B cell (primary cell): ENCODE data around the gene SIK3. TPM values are rescaled to one million over a fixed set of nuclear protein-coding genes. Genes with fewer than 3 reads are reported as not detected.

Experiments
- ATAC-seq: fragments of 200-7000 bp; cut with Tn5 transposase; one replicate; pipeline ENCODE4 v1.10.0; 2021; ENCODE audit warnings: low read depth, mild to moderate bottlenecking, moderate number of reproducible peaks, moderate library complexity
- CTCF ChIA-PET: fragments of 350-600 bp; sonication (Branson Sonifier 250); formaldehyde crosslinking; loops from one replicate; lab custom pipeline; 2021; ENCODE audit warnings: antibody characterized with exemption, inconsistent platforms; lab: Charles Lee
- POLR2A ChIA-PET: fragments of 350-600 bp; sonication (Branson Sonifier 250); formaldehyde crosslinking; loops from one replicate; lab custom pipeline; 2021; ENCODE audit warnings: antibody characterized with exemption; lab: Charles Lee
- DNase-seq: peaks from one replicate; pipeline ENCODE4 v3.0.0; 2013
- H2AFZ ChIP-seq: 2 replicates; pipeline ENCODE4 v1.6.1; 2012; ENCODE audit warnings: mild to moderate bottlenecking, low read depth, low read length; ENCODE audit not compliant: insufficient read depth, poor library complexity, severe bottlenecking
- H3K27ac ChIP-seq, 2 donors: 1 replicate in 1 of 2; 2 replicates in 1 of 2; pipeline ENCODE4 v1.5.1; 2012 to 2013; ENCODE audit warnings: low read length in 2 of 2, mild to moderate bottlenecking in 2 of 2, moderate library complexity in 1 of 2
- H3K27me3 ChIP-seq, 4 experiments: fragments of 200-600 bp in 1 of 4; sonication (generic) in 1 of 4; replicated peaks in 1 of 4; 1 replicate in 2 of 4; 2 replicates in 2 of 4; pipeline versions ENCODE4 v1.6.1 to v1.7.0; 2013 to 2016; ENCODE audit warnings: low read length in 3 of 4, mild to moderate bottlenecking in 2 of 4, mixed read lengths in 1 of 4, moderate library complexity in 1 of 4; ENCODE audit not compliant: insufficient read depth in 4 of 4, control insufficient read depth in 3 of 4; ENCODE audit errors: control extremely low read depth in 1 of 4
- H3K36me3 ChIP-seq, 2 experiments: replicated peaks in 1 of 2; 1 replicate in 1 of 2; 2 replicates in 1 of 2; pipeline versions ENCODE4 v1.6.1 to v1.7.1; 2013; ENCODE audit warnings: low read length in 1 of 2; ENCODE audit not compliant: insufficient read depth in 2 of 2, control insufficient read depth in 1 of 2; ENCODE audit errors: control extremely low read depth in 1 of 2, extremely low read depth in 1 of 2
- H3K4me1 ChIP-seq, 2 donors: fragments of 200-600 bp in 1 of 2; sonication (generic) in 1 of 2; 1 replicate in 1 of 2; 2 replicates in 1 of 2; pipeline versions ENCODE4 v1.5.1 to v1.6.1; 2013 to 2017; ENCODE audit warnings: low read length in 2 of 2; ENCODE audit not compliant: control insufficient read depth in 2 of 2, insufficient read depth in 2 of 2
- H3K4me2 ChIP-seq: replicated peaks from 2 replicates; pipeline ENCODE3; 2012; ENCODE audit warnings: mild to moderate bottlenecking, low read depth, low read length; ENCODE audit not compliant: poor library complexity, severe bottlenecking
- H3K4me3 ChIP-seq, 5 experiments: fragments of 200-600 bp in 1 of 5; sonication (generic) in 1 of 5; 1 replicate in 3 of 5; 2 replicates in 2 of 5; pipeline versions ENCODE4 v1.5.1 to v1.7.0; 2011 to 2016; ENCODE audit warnings: low read length in 4 of 5, mild to moderate bottlenecking in 4 of 5, low read depth in 2 of 5, control low read depth in 1 of 5, moderate library complexity in 1 of 5; ENCODE audit not compliant: insufficient read depth in 1 of 5; ENCODE audit errors: control extremely low read depth in 1 of 5, extremely low read depth in 1 of 5
- H3K79me2 ChIP-seq: fragments of 200-600 bp; sonication (generic); one replicate; pipeline ENCODE4 v1.6.0; 2016; ENCODE audit warnings: low read length; ENCODE audit not compliant: control insufficient read depth, insufficient read depth
- H3K9ac ChIP-seq: fragments of 200-600 bp; sonication (generic); 2 replicates; pipeline ENCODE4 v1.6.1; 2017; ENCODE audit warnings: mild to moderate bottlenecking, low read length, moderate library complexity
- H3K9me3 ChIP-seq, 3 donors: one replicate each; pipeline versions ENCODE4 v1.6.1 to v1.7.1; 2013; ENCODE audit warnings: low read length in 2 of 3; ENCODE audit not compliant: control insufficient read depth in 2 of 3, insufficient read depth in 1 of 3; ENCODE audit errors: control extremely low read depth in 1 of 3
- H4K20me1 ChIP-seq: 2 replicates; pipeline ENCODE4 v1.6.0; 2012; ENCODE audit warnings: mild to moderate bottlenecking, low read length; ENCODE audit not compliant: insufficient read depth, control insufficient read depth, poor library complexity, severe bottlenecking
- H3K27ac Mint-ChIP-seq: one replicate; pipeline ENCODE4 v1.8.0; 2021; ENCODE audit warnings: mixed read lengths
- H3K27me3 Mint-ChIP-seq: one replicate; pipeline ENCODE4 v1.8.0; 2021; ENCODE audit warnings: mixed read lengths
- H3K4me1 Mint-ChIP-seq: one replicate; pipeline ENCODE4 v1.8.0; 2021; ENCODE audit warnings: mixed read lengths
- H3K4me3 Mint-ChIP-seq: one replicate; pipeline ENCODE4 v1.8.0; 2021; ENCODE audit warnings: mixed read lengths
- H3K9me3 Mint-ChIP-seq: one replicate; pipeline ENCODE4 v1.8.0; 2022; ENCODE audit warnings: mixed read lengths; ENCODE audit not compliant: insufficient read depth
- EZH2 ChIP-seq: IDR thresholded peaks from 2 replicates; pipeline ENCODE4 v1.6.1; 2012; ENCODE audit warnings: borderline replicate concordance, low read depth, mild to moderate bottlenecking, moderate library complexity, low read length; ENCODE audit not compliant: insufficient read depth, poor library complexity, severe bottlenecking
- WGBS: methylation state at CpG from one replicate; pipeline ENCODE4 v1.1.5; 2013; ENCODE audit warnings: missing lambda C conversion rate; ENCODE audit not compliant: insufficient coverage; 5-methylcytosine and 5-hydroxymethylcytosine counted together
- intact Hi-C: fragments of 100-400 bp; cut with micrococcal nuclease; formaldehyde crosslinking; loops from one replicate; pipeline ENCODE4 v1.10.0; 2022
- polyA plus RNA-seq: library from polyadenylated mRNA; depleted of rRNA; stranded (reverse); fragments of >200 nt; gene quantifications from 2 replicates; pipeline ENCODE4 v1.2.3, GENCODE V29; 2012
- total RNA-seq, 2 donors: library from RNA; stranded (reverse); fragments of 120-200 nt in 1 of 2; gene quantifications; 1 replicate in 1 of 2; 2 replicates in 1 of 2; pipeline versions ENCODE4 v1.2.3 to v1.2.4, GENCODE V29; 2013 to 2022
- TF ChIP-seq, protein P1 (sequence below): fragments of 200-600 bp; IDR thresholded peaks from one replicate; pipeline ENCODE4 v1.8.0; 2022; ENCODE audit warnings: antibody characterized with exemption, mild to moderate bottlenecking

SIK3 gene
- total and polyA plus RNA-seq, 2 donors (not counting 1 experiment from before 2014, with no cell fraction given): 36.5 to 180 TPM

DNA sequence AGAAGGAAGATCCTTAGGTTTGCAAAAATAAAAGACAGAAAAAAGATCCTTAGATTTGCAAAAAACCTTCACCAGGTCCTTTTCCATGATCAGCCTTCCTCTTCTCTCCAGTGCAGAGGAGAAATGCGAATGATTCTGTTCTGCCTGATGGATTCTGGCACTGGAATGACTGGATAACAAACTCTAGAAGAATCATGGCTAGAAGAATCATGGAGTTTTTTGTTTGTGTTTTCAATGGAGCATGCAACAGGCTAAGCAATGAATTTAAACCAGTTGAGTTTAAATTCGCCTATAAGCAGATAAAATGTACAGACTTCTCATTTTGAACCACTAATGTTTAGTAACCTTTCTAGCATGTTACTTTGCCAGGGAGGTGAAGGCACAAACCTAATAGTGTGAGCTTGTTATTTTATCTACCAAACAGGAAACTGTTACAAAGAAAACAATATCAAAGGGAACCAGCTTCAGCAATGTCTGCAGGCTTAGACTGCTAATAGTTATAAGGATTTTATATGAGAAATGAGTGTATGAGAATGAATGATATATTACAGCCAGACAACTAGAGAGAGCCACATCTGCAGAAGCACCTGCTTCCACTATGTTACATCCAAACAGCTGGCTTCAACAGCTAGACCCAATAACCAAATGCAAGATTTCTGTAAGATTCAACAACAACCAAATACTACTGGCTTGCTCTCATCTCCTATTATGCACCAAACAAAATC, 196.1 kb downstream of the SIK3 start:
- Histone ChIP-seq H3K79me2 (peaks cover 27% of the 10 kb centered on the region), H3K27ac (no peak overlapping the region), H4K20me1 (peaks cover 6% of the 10 kb centered on the region), H3K4me2 (no peak overlapping the region), H3K4me1 (no peaks in the 10 kb centered on the region), H3K9me3 (no peaks in the 10 kb centered on the region), H3K4me3 (no peak overlapping the region), H2AFZ (no peak overlapping the region), H3K36me3 (peaks cover 5 to 16% of the 10 kb centered on the region in 2 experiments), H3K27me3 (no peaks in the 10 kb centered on the region), H3K9ac (no peak overlapping the region)
- Mint-ChIP-seq H3K4me3 (no peak overlapping the region), H3K27ac (no peak overlapping the region), H3K27me3 (no peaks in the 10 kb centered on the region), H3K4me1 (peaks cover 16% of the 10 kb centered on the region), H3K9me3 (no peaks in the 10 kb centered on the region)
- DNase-seq (no peak), ATAC-seq (no peak)
- intact Hi-C loops: loop anchor here (2.0 kb wide), 1 partner anchor 19 kb away; no protein-coding TSS in a partner anchor
- no CpG with 5 or more reads among the region's 2 CpGs for WGBS
- POLR2A ChIA-PET: no interaction called here
- TF ChIP-seq, protein P1, sequence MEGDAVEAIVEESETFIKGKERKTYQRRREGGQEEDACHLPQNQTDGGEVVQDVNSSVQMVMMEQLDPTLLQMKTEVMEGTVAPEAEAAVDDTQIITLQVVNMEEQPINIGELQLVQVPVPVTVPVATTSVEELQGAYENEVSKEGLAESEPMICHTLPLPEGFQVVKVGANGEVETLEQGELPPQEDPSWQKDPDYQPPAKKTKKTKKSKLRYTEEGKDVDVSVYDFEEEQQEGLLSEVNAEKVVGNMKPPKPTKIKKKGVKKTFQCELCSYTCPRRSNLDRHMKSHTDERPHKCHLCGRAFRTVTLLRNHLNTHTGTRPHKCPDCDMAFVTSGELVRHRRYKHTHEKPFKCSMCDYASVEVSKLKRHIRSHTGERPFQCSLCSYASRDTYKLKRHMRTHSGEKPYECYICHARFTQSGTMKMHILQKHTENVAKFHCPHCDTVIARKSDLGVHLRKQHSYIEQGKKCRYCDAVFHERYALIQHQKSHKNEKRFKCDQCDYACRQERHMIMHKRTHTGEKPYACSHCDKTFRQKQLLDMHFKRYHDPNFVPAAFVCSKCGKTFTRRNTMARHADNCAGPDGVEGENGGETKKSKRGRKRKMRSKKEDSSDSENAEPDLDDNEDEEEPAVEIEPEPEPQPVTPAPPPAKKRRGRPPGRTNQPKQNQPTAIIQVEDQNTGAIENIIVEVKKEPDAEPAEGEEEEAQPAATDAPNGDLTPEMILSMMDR: no peak
- no peak for TF ChIP-seq EZH2
- CTCF ChIA-PET: interaction anchor here (0.9 to 1.5 kb wide), 2 partner anchors 14 to 203 kb away, joined by 4 read pairs; no protein-coding TSS in a partner anchor

DNA sequence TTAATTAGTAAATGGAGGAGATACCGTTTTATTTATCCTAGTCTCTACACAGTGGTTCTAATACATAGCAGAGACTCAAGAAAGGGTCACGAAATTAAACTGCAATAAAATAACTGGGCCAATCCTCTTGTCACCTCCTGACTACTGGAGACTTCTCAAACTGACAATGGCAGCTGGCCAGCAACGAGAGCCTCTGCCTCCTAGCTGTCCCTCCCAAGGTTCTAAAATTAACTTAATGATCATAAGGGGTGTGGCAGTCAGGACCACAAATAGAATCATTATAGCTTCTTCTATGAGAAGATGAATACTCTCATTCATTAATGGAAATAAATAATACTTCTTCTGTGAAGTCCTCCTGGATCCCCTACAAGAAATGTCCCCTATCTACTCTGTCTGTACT, 197.0 kb downstream of the SIK3 start:
- CTCF ChIA-PET: no interaction called here

More for the DNA sequence above, 197.0 kb downstream of the SIK3 start:
- H3K27ac Mint-ChIP-seq: no peak overlapping the region
- H3K9ac ChIP-seq: no peak overlapping the region
- H3K9me3 Mint-ChIP-seq: no peaks in the 10 kb centered on the region
- H3K4me2 ChIP-seq: no peak overlapping the region
- no peaks in the 10 kb centered on the region for H3K4me1 ChIP-seq
- H3K4me1 Mint-ChIP-seq: peaks cover 12% of the 10 kb centered on the region
- H4K20me1 ChIP-seq: peaks cover 6% of the 10 kb centered on the region
- H3K27me3 Mint-ChIP-seq: no peaks in the 10 kb centered on the region
- no peaks in the 10 kb centered on the region for H3K9me3 ChIP-seq
- H3K79me2 ChIP-seq: peaks cover 22% of the 10 kb centered on the region
- H2AFZ ChIP-seq: no peak overlapping the region
- WGBS: no CpG with 5 or more reads among the region's 3 CpGs
- no peak for DNase-seq
- ATAC-seq: no peak
- POLR2A ChIA-PET: no interaction called here
- peaks cover 6 to 21% of the 10 kb centered on the region in 2 experiments for H3K36me3 ChIP-seq
- H3K4me3 Mint-ChIP-seq: no peak overlapping the region
- intact Hi-C loops: loop anchor here (2.0 kb wide), 1 partner anchor 18 kb away; no protein-coding TSS in a partner anchor
- no peaks in the 10 kb centered on the region for H3K27me3 ChIP-seq
- no peak overlapping the region for H3K4me3 ChIP-seq
- no peak overlapping the region for H3K27ac ChIP-seq
- TF ChIP-seq EZH2: no peak
- TF ChIP-seq, protein P1: no peak
